CD14-positive monocyte (primary cell): ENCODE data around the gene NSG1. TPM values are rescaled to one million over a fixed set of nuclear protein-coding genes. Genes with fewer than 3 reads are reported as not detected.

ENCODE experiments used
- polyA plus RNA-seq, 3 donors: library from polyadenylated mRNA; depleted of rRNA in 1 of 3; unstranded in 2 of 3; stranded (reverse) in 1 of 3; fragments of 300-500 nt in 2 of 3; fragments of >200 nt in 1 of 3; fragmentation: Illumina TruSeq in 2 of 3; gene quantifications; 1 replicate in 2 of 3; 2 replicates in 1 of 3; pipeline ENCODE4 v1.2.3, GENCODE V29; 2012 to 2021

NSG1 gene
- polyA plus RNA-seq, 3 donors, result 0.10 TPM; not detected in 2

Other genes with a start within 250 kb of the NSG1 start
- not detected for gene OTOP1, start 160.2 kb upstream of the NSG1 start, polyA plus RNA-seq
- 10 to 100 TPM; 11.4 to 35.1 (median 29.7) TPM for gene TMEM128, start 138.9 kb upstream of the NSG1 start, polyA plus RNA-seq
- gene LYAR, start 96.9 kb upstream of the NSG1 start, polyA plus RNA-seq, result 10 to 100 TPM; 12.9 to 22.6 (median 14.9) TPM
- 1 to 10 TPM; 1.4 to 3.8 (median 1.7) TPM for gene ZBTB49, start 96.9 kb upstream of the NSG1 start, polyA plus RNA-seq
- 10 to 100 TPM; 19.0 to 24.1 (median 19.6) TPM for gene STX18, start 154.9 kb downstream of the NSG1 start, polyA plus RNA-seq